AG09319 (cell line): ENCODE measurements around the gene HBG1.
"Not testable (repeated sequence)": the region's sequence is repeated elsewhere in the genome, so short reads cannot be mapped to it uniquely, and the experiment has no call there.

Experiments used
- DNase-seq: peaks from one replicate; pipeline ENCODE4 v3.0.0-alpha.2; 2010; ENCODE audit warnings: low read depth; ENCODE audit errors: extremely low read depth
- TF ChIP-seq, protein P1 (sequence below): IDR thresholded peaks from 2 replicates; pipeline ENCODE4 v1.5.1; 2011; ENCODE audit warnings: low read depth, mild to moderate bottlenecking, inconsistent platforms, low read length, moderate library complexity

Gene HBG1

DNA sequence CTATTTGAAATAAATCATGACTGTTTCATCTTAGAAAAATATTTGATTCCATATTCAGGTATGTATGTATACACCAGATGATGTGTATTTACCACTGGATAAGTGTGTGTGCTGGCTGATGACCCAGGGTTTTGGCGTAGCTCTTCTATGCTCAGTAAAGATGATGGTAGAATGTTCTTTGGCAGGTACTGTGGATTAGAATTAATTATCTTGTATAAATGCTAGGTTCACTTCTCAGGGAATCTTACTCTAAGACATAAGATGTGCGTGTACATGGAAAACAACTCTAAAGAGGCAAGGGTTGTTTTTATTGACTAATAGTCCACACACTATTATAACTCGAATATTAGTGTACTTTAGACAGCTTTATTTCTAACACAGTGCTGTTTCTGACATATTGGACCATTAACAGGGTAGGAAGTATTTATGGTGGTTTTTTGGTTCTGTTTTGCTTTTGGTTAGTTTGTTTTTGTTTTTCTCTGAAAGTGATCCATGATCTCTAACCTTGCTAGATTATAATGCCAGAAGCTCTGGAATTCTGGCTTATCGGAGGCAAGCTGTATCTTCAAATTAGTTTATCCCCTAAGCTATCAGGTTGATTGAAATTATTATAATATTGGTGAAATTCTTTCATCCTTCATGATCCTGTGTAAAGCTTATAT, 1.0 kb upstream of the HBG1 start:
- TF ChIP-seq, protein P1, sequence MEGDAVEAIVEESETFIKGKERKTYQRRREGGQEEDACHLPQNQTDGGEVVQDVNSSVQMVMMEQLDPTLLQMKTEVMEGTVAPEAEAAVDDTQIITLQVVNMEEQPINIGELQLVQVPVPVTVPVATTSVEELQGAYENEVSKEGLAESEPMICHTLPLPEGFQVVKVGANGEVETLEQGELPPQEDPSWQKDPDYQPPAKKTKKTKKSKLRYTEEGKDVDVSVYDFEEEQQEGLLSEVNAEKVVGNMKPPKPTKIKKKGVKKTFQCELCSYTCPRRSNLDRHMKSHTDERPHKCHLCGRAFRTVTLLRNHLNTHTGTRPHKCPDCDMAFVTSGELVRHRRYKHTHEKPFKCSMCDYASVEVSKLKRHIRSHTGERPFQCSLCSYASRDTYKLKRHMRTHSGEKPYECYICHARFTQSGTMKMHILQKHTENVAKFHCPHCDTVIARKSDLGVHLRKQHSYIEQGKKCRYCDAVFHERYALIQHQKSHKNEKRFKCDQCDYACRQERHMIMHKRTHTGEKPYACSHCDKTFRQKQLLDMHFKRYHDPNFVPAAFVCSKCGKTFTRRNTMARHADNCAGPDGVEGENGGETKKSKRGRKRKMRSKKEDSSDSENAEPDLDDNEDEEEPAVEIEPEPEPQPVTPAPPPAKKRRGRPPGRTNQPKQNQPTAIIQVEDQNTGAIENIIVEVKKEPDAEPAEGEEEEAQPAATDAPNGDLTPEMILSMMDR: no peak
- no peak for DNase-seq

DNA sequence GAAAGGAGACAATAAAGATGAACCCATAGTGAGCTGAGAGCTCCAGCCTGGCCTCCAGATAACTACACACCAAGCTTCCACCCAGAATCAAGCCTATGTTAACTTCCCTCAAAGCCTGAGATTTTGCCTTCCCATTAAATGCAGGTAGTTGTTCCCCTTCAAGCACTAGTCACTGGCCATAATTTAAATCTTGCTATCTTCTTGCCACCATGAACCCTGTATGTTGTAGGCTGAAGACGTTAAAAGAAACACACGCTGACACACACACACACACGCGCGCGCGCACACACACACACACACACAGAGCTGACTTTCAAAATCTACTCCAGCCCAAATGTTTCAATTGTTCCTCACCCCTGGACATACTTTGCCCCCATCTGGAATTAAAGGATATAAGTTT, 1.2 kb downstream of the HBG1 start:
- DNase-seq: not testable (repeated sequence)

DNA sequence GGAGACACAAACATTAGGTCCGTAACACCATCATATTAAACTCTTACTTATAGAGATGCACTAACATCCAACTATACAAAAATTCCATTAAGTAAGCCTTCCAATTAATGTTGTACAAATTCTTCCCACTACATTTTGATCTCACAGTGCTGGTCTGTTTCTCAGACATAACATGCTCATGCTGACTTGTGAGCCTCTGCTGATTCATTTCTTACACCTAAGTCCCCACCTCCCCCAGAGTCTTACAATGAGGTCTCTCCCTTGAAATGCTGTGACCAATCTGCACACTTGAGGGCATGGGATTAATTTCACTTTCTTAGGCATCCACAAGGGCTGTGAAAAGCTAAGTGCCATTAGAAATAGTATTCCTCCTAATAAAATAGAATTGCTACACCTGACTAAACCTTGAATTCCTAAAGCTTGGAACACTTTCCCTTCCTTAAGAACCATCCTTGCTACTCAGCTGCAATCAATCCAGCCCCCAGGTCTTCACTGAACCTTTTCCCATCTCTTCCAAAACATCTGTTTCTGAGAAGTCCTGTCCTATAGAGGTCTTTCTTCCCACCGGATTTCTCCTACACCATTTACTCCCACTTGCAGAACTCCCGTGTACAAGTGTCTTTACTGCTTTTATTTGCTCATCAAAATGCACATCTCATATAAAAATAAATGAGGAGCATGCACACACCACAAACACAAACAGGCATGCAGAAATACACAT, 2.0 kb downstream of the HBG1 start:
- TF ChIP-seq, protein P1: no peak
- no peak for DNase-seq

DNA sequence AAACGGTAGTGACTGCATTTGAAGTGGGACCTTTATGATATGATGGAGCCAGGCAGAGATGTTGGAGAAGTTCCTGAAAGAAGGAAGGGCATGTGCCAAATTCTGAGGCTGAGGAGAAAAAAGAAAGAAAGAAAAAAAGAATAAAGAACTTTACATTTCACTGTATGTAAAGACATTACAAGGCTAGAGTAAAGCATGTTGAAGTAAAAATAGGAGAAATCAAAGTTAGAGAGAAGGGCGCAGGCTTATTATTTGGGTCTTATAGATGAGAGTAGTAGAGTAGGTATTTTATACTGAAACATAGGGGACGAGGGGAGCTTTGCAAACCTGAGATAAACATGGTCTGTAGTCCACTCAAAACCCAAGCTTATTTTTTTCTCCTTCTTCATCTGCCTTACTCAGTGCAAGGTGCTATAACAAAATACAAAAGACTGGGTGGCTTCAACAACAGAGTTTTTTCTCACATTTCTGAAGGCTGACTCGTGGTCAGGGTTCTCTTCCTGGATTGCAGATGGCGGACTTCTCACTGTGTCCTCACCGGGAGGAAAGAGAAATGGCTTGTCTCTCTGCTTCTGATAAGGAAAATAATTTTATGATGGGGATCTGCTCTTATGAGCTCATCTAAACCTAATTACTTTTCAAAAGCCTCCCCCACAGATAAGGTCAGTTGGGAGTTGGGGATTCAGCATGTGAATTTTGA, 2.7 kb downstream of the HBG1 start:
- no peak for DNase-seq
- TF ChIP-seq, protein P1: no peak

DNA sequence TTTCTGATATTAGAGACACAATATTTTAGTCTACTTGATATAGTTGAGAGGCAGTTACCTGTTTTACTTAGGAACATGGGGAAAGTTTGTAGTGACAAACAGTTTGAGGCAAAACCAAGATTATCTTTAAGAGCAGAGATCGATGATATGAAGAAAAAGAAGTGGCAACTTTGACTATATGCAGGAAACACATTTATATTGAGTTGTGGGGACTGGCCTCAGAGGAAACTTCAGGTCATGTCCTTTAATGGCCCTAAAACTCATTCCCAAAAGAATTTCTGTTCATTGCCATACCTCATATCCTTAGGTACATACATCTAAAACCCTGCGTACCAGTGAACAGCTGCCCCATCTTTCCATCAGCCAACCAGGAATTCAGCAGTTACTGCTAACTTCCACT, 4.5 kb downstream of the HBG1 start:
- TF ChIP-seq, protein P1: no peak
- no peak for DNase-seq

DNA sequence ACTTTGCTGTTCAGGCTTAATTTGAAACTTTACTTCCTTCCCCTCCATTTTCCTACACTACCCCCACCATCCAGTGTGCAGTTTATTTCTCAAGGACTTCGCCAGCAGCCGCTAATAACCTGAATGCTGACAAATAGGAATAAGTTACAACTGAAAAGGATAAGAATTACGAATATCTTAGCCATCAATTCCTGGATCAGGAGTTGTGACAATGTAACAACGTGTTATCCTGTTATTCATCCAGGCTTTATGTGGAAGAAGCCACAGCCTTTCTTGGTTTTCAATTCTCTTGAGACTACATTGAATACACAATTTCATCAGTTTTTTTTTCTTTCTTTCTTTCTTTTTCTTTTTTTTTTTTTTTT, 5.9 kb downstream of the HBG1 start:
- DNase-seq: no peak

DNA sequence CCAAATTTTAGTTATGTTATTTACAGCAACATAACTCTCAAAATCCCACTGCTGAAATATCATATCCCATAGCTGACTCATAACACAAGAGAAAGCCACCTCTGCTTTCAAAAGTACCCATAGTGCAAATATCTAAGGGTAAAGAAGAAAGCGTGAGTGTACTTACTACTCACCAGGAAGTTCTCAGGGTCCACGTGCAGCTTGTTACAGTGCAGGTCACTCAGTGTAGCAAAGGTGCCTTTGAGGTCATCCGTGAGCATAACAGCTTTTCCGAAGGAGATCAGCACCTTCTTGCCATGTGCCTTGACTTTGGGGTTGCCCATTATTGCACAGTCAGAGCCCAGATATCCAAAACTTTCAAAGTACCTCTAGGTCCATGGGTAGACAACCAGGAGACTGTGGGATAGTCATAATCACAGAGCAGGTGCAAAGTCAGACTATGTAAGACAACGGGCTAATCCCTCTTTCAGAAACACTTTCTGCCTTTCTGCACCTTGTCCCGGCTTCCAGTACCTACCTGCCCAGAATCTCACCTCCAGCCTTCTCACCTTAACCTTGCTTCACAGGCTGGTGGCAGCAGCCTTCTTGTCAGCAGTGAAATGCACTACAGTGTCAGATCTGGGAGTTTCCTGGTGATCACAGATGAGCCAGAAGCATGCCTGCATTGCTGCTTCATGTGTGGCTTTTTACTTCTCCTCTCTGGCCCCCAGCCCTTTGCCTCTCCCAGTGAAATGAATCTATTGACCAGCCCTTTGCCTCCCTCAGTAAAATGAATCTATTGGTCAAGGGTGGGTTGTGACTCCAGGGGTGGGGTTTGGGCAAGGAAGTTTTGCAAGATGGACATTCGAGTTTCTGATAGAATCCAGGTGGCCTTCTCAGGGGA, 6.5 kb downstream of the HBG1 start:
- no peak for DNase-seq
- TF ChIP-seq, protein P1: no peak

More for the DNA sequence above, 5.9 kb downstream of the HBG1 start:
- TF ChIP-seq, protein P1: no peak
